ENCODE data around the gene CPEB4. TPM values are rescaled to one million over a fixed set of nuclear protein-coding genes. Genes with fewer than 3 reads are reported as not detected.

The CPEB4 gene
- total RNA-seq, 4 donors from 2014 or later = 33.2 to 51.6 (median 44.8) TPM

- H3K9me3 ChIP-seq = no peaks in the 10 kb centered on the region
- H3K27ac ChIP-seq = peak overlapping the region in 1 of 4 donors; percentile 1
Measured at GRCh38 chr5:173911623-173912022, 23.5 kb downstream of the CPEB4 start.

DNA sequence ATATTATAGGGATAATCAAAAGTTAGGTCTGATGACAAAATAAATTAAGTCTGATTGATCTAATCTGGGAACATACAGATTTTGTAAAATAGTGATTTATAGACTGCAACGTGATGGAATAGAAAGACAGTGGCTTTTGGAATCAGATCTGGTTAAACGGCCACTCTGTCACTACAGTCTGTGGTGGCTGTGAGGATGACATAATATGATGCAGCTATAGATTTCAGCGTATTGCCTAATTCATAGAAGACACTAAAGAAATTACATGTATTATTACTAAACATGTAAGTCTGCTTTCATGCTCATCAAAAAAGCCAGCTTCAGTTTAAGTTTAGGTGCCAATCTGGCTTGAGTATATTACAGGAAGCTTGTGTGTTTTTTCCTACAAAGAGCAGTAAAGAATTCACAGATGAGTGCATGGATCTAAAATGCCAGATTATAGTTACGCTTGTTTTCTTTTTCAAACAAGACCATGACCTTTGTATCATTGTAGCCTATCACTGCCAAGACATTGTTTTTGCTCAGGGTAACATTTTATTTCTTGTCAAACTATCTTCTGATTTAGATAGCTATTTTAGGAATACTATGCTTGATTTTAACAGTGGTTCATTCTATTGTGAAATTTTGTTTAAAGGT lies 25.7 kb downstream of the CPEB4 start:
- TF ChIP-seq CTCF (IDR thresholded peaks at IDR 0.05) (no peak), POLR2A (IDR thresholded peaks at IDR 0.05) (no peak)
- 65 to 69% methylated on average over 4 of the region's 4 CpGs for WGBS, 2 donors
- Histone ChIP-seq H3K4me3 (no peak overlapping the region), H3K27ac (no peak overlapping the region), H3K4me1 (peaks cover 2 to 33% (median 4%) of the 10 kb centered on the region in 3 donors), H3K9me3 (no peaks in the 10 kb centered on the region), H3K27me3 (no peaks in the 10 kb centered on the region), H3K36me3 (peaks cover 0 to 30% (median 0%) of the 10 kb centered on the region in 3 donors)
- DNase-seq = no peak
- intact Hi-C loops (cut with DNase I) = no loop called here

More at GRCh38 chr5:173911623-173912022, 23.5 kb downstream of the CPEB4 start:
- no peak for DNase-seq
- peaks cover 0 to 31% (median 0%) of the 10 kb centered on the region in 3 donors for H3K4me1 ChIP-seq
- TF ChIP-seq POLR2A (IDR thresholded peaks at IDR 0.05) (no peak), CTCF (IDR thresholded peaks at IDR 0.05) (no peak)
- H3K36me3 ChIP-seq = peaks cover 0 to 30% (median 0%) of the 10 kb centered on the region in 3 donors
- no peaks in the 10 kb centered on the region for H3K27me3 ChIP-seq
- no peak overlapping the region for H3K4me3 ChIP-seq
- intact Hi-C loops (cut with DNase I) = no loop called here

DNA sequence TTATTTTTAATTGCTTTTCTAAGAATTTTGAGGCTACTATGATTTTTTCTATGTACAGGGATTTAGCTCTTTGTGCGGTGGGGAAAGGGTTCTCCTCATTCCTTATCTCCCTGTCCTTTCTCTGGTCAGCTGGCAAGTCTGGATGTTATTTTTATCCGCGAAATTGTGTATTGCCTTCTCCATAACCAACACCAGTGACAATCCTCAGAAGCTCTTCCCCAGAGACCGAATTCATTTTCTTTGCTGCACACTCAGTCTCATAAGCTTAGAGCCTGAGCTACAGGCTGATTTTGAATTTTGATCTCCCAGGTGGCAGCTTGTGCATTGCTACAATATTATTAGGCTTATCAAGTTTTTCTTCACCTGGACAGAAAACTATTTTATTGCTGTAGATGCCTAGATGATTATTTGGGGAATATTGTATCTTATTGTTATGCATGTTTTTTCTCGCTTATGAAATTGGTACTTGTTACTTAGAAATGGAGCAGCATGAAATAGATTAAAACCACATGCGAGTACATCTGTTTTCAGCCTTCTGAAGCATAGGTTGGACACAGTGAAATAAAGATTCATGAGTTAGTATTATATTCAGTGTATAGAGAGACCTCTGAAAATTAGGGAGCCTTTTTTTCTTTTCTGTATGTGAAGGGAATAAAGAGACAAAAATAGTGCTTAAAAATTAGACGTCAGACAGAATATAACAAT lies 27.3 kb downstream of the CPEB4 start:
- 82 to 87% methylated on average over 7 of the region's 7 CpGs for WGBS, 2 donors
- H3K9me3 ChIP-seq = no peaks in the 10 kb centered on the region
- H3K36me3 ChIP-seq = peaks cover 0 to 27% (median 0%) of the 10 kb centered on the region in 3 donors
- TF ChIP-seq POLR2A (IDR thresholded peaks at IDR 0.05) (no peak), CTCF (IDR thresholded peaks at IDR 0.05) (no peak)
- no peak for DNase-seq
- peaks cover 4 to 39% (median 19%) of the 10 kb centered on the region in 3 donors for H3K4me1 ChIP-seq
- intact Hi-C loops (cut with DNase I) = no loop called here
- no peak overlapping the region for H3K27ac ChIP-seq
- H3K4me3 ChIP-seq = no peak overlapping the region
- no peaks in the 10 kb centered on the region for H3K27me3 ChIP-seq

DNA sequence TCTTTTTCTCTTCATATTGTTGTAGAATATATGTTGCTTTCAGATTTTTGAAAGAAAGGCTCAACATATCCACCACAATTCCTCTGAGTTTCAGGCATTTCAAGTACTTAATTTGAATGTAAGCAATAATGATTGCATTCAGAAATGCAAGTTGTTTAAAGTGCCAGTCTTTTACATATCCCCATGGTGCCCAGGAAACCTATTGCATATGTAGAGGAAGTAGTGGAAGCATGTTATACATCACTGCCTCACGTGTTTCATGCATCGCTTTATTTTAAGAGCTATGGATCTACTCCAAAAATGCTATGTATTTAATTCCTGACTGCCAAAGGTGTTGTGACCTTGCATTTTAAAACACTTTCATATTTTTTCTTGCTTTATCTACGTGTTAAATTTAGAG lies 28.1 kb downstream of the CPEB4 start:
- no peak for DNase-seq
- H3K4me1 ChIP-seq = peaks cover 4 to 47% (median 19%) of the 10 kb centered on the region in 3 donors
- H3K27me3 ChIP-seq = no peaks in the 10 kb centered on the region
- TF ChIP-seq CTCF (IDR thresholded peaks at IDR 0.05) = no peak
- peaks cover 0 to 20% (median 0%) of the 10 kb centered on the region in 3 donors for H3K36me3 ChIP-seq
- 79% methylated on average over 3 of the region's 3 CpGs for WGBS, 2 donors
- no peak overlapping the region for H3K27ac ChIP-seq
- no peaks in the 10 kb centered on the region for H3K9me3 ChIP-seq
- intact Hi-C loops (cut with DNase I) = no loop called here
- no peak overlapping the region for H3K4me3 ChIP-seq

Measured in esophagus squamous epithelium (tissue), 5 donors.